Forelimb muscle (tissue), 1 donor: ENCODE results near the gene ABCC9. TPM values are rescaled to one million over a fixed set of nuclear protein-coding genes. Genes with fewer than 3 reads are reported as not detected.
"Not testable (repeated sequence)": the region's sequence is repeated elsewhere in the genome, so short reads cannot be mapped to it uniquely, and the experiment has no call there.

Source experiments
- DNase-seq: peaks from one replicate; pipeline ENCODE4 v3.0.0-alpha.2; 2013; ENCODE audit warnings: low read depth
- polyA plus RNA-seq: library from polyadenylated mRNA; unstranded; fragments of 120-200 nt; gene quantifications from one replicate; pipeline ENCODE4 v1.2.1, GENCODE V29; 2013; ENCODE audit not compliant: insufficient read length

The ABCC9 gene
- polyA plus RNA-seq, 1 donor, result 83.9 TPM

- DNase-seq, result no peak
Observed at GRCh38 chr12:21933656-21934055, 7.6 kb downstream of the ABCC9 start.

DNA sequence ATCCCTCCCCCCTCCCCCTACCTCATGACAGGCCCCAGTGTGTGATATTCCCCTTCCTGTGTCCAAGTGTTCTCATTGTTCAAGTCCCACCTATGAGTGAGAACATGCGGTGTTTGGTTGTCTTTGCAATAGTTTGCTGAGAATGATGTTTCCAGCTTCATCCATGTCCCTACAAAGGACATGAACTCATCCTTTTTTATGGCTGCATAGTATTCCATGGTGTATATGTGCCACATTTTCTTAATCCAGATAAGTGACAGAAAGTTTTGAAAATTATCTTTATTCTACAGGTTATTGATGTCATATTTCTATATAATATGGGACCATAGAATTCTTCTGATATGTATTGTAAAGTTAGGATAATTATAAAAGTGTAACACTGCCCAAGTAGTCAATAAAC lies 11.3 kb downstream of the ABCC9 start:
- DNase-seq, result not testable (repeated sequence)

DNA sequence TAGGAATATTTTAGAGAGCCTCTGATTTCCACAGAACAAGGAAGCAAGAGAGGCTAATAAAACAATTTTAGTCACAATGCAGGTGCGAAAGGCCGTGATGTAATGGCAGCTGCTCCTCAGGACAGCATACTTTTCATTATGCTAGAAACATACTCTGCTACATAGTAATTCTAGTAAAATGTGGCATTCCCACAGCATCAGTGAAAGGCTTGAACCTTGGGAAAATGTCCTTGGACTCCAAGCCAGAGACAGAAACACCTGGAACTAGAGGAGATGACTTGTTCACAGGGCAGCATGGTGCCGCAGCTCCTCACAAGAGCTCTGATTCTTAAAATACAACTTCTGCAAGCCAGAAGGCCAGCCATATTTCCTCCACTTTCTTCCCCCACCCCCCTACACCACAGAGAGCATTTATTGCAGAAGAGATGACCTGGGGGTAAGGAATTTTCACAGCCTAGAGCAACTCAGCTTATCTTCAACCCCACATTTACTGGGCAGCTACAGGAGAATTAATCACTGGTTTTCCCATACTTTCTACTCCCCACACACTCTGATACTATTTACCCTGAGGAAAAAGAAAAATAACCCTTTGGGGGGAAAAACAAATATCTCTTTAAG lies 15.8 kb downstream of the ABCC9 start:
- no peak for DNase-seq

DNA sequence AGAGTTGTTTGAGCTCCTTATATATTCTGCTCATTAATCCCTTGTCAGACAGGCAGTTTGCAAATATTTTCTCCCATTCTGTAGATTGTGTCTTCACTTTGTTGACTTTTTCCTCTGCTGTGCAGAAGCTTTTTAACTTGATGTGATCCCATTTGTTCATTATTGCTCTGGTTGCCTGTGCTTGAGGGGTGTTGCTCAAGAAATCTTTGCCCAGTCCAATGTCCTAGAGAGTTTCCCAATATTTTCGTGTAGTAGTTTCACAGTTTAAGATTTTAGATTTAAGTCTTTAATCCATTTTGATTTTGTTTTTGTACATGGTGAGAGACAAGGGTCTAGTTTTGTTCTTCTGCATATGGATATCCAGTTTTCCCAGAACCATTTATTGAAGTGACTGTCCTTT lies 19.8 kb downstream of the ABCC9 start:
- DNase-seq, result no peak

DNA sequence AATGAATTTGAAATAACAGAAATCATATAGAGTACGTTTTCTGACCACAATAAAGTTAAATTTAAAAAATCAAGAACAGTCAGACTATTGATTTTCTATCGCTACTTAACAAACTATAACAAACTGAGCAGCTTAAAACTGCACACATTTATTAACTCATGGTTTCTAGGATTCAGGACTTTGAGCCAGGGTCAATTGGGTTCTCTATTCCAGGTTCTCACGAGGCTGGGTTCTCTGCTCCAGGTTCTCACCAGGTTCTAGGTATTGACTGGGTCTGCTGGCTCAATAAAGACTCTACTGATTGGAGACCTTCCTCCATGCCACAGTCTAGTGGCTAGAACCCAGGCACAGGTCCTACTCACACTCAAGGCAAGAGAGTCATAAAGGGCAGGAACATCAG lies 22.8 kb downstream of the ABCC9 start:
- DNase-seq, result no peak

DNA sequence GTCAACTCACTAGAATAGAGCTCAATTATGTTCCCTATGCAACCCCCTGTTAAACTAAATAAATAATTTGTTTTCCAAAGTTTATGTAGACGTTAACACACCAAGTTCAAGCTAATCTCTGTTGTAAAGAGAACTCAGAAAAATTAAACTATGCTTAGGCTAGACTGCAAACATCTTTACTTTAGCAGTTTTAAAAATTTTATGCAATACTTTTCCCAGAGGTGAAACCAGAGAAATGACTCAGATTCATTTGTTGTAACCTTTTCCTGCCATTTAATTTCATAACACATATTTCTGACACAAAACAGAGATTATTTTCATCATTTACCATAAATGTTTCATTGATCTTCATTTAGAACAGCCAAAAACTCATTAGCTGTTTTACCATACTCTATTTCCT lies 27.4 kb downstream of the ABCC9 start:
- no peak for DNase-seq

- DNase-seq, result no peak
Observed at GRCh38 chr12:21912318-21912717, 28.9 kb downstream of the ABCC9 start.

GRCh38 chr12:21911832-21912231 lies 29.4 kb downstream of the ABCC9 start:
- no peak for DNase-seq

DNA sequence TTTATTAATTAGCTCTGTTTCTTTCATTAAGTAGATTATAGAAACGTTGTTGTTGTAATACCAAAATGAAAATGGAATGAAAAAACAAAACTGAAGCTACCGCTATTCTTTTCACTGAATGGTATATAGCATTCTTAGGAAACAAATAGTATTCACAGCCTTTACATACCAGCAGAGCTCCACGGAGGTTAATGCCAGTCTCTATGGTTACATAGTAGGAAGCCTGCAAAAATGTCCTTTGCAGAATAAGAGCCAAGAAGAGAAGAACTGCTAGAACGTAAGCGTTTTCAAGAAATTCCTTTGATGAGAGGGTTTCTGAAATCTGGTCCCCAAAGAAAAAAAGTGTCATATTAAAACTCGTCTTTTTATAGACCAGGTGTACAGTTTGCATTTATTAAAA lies 30.6 kb downstream of the ABCC9 start:
- no peak for DNase-seq

- DNase-seq, result no peak
Observed at GRCh38 chr12:21907948-21908837, 33.0 kb downstream of the ABCC9 start.

DNA sequence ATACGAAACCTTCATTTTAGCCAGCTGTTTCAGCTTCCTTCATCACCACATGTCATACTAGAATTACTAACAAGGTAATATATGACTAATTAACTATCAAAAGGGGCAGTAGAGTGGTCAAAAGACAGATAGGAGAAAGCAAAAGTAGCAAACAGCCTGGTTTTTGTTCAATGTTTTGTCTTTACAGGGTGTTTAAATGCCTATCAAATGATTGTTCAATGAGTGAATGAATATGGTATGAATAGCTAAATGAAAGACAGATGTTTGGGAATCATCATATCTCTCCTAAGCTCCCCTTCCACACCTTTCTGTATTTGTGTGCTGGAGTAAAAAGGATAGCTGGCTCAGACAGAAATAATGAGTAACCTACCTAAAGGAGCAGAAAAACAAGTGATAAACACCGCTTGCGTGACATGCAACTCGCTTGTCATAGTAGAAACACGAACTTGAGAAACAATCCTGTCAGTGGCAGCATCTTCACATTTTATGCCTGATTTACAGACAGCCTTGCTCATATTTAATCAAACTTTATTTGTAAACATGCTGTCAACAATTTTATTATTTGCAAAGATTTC lies 34.2 kb downstream of the ABCC9 start:
- no peak for DNase-seq

DNA sequence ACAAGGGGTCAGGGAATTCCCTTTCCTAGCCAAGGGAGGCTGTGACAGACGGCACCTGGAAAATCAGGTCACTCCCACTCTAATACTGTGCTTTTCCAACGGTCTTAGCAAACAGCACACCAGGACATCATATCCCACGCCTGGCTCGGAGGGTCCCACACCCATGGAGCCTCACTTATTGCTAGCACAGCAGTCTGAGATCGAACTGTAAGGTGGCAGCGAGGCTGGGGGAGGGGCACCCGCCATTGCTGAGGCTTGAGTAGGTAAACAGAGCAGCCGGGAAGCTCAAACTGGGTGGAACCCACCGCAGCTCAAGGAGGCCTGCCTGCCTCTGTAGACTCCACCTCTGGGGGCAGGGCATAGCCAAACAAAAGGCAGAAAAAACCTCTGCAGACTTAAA lies 41.7 kb downstream of the ABCC9 start:
- not testable (repeated sequence) for DNase-seq

DNA sequence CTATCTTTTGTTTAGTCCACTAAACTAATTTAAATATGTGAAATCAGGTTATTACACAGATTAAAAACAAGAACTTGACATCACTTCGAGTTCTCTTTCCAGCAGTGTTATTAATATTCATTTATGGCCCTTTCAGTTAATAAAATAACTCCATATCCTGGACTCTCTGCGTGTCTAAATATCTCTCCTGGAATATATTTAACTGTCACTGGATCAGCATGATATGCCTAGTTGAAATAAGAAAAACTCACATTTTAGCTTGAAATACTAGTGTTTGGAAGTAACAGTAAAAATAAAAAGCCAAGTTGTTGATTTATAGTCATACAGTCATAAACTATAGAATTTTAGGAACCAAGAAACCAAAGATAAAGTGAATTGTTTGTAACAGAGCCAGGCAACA lies 45.6 kb downstream of the ABCC9 start:
- no peak for DNase-seq

DNA sequence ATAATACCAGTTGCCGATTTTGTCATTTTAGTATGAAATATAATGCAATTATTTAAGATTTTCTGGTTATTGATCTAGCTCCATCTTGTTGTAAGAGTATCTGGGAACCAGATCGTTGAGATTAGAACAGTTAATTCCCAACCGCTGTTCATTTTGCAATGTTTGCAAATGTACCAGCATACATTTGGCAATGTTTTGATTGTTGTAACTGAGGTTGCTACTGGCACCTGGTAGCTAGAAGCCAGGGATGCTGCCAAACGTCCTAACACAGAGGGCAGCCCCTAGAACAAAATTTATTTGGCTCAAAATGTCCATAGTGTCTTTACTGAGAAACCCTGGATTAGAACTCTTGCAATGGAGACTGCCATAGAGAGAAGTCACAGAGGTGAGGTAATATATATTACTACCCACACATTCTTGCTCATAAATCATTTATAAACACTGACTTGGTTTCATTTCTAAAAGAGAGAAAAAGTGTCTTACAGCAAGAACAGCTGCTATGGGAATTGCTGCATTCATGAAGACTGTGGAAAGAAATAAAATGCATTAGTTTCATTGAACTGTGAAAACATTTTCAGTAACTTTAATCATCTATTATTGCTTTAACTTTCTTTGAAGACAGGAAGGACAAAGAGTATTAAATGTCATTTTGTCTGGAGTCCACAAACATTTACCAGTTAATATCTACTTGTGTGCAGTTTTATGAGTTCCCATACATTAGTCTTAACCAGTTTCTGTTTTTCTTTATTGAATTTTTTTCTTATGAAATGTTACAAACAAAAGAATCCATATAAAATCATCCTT lies 46.2 kb downstream of the ABCC9 start:
- no peak for DNase-seq

DNA sequence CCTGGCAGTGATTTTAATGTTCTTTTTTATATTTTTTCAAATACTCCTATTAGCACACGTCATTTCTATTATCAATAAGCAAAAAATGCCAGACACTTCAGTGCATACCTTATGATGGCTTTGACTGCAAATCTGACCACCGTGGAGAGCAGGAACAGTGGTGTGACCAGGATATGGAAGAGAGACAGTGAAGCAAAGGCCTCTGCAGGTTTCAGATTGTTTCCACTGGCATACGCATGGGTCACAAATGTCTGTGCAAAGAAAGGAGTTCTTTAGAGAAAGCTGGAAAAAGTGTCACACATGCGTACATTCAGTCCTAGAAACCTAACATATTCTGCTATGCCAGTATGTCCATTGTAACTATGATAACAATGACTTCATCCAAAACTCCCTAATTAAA lies 47.3 kb downstream of the ABCC9 start:
- DNase-seq, result no peak

DNA sequence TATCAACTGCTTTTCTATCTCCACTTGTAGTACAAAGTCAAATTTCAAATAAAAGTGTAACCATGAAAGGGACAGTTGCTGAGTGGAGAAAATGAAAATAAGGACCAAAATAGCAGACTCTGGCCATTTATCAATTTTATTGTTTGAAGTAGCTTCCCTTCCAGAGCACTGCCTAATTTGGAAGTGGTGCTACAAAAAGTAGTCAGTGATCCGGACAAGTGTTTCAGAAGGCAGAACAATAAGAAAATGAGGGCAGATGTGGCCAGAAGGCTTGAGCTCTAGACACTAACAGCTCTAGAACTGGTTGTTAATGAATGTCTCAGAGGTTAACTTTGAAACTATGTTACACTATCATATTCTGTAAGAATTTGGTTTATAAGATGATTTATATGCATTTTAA lies 48.9 kb downstream of the ABCC9 start:
- DNase-seq, result no peak

DNA sequence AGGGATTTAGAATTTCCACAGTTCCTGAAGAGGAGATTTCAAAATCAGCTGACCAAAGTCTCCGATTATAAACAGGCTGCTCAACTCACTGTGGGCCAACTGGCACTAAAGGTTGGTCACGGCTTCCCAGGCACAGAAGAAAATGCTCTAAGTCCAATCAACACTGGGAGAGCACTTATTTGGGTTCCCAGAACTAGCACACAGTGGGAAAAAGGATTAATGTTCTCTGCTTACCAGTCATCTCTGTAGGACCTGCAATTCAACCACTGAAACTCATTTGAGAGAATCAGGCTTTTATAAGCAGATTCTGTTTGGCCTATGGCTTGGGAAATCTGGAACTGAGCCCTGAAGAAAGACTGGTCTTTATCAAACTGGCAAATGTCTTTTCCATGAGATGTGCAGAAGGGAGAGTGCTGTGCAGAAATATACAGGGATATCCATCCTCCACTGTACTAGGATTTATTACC lies 49.4 kb downstream of the ABCC9 start:
- no peak for DNase-seq

DNA sequence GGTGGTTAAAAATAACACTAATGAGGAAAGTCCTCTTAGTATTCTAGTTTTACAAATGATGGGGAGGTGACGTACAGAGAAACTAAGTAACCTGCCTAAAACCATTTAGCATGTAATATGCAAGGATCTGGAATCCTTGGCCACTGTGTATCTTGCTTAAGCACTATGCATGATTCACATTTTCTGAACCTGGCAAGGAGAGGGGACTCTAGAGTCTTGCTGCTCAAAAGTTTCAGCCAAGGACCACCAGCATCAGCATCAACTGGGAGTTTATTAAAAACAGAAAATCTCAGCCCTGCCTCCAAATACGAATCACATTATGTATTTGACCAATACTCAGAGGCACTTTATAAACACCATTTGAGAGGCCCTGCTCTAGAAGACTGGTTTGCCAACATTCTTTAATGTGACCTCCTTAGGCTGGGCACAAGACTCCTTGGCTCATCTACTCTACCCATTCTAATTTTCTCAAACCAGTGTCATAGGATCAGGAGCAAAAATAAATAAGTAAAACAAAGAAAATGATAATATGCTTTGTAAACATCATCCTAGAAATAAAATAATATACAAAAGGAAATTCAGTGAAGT lies 52.9 kb downstream of the ABCC9 start:
- DNase-seq, result peak; percentile 72

DNA sequence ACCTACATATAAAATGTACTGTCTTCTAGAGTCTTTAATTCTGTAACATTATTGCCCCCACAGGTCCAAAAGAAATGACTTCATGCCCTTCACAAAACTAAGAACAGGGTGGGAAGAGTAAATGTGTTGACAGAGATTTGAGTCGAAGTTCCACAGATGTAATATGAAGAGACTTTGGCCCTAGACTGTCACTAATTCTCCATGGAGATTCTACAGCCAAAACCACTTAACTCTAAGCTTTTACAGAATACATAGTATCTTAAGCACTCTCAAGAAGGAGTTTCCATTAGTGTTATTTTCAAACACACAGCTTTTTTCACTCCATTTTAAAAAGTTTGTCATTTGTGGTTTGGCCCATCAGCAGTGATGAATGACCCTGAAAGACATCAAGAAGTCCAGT lies 56.3 kb downstream of the ABCC9 start:
- DNase-seq, result peak; percentile 91

GRCh38 chr12:21882635-21883034 lies 58.6 kb downstream of the ABCC9 start:
- no peak for DNase-seq

- no peak for DNase-seq
Observed at GRCh38 chr12:21881965-21882364, 59.3 kb downstream of the ABCC9 start.

GRCh38 chr12:21879312-21879711 lies 61.9 kb downstream of the ABCC9 start:
- DNase-seq, result no peak
